Right lobe of liver (tissue), 4 donors: ENCODE results near the gene POU2F1.

Source experiments
- CTCF ChIP-seq, 4 donors: fragments of 200-600 bp in 3 of 4; fragments of 450-650 bp in 1 of 4; IDR thresholded peaks; one replicate each; pipeline versions ENCODE4 v1.5.1 to v1.8.0; 2016 to 2022; ENCODE audit warnings: antibody characterized with exemption in 4 of 4, mild to moderate bottlenecking in 2 of 4
- POLR2A ChIP-seq: fragments of 450-650 bp; IDR thresholded peaks from one replicate; pipeline ENCODE4 v1.6.1; 2017; ENCODE audit warnings: antibody characterized with exemption, mild to moderate bottlenecking
- donor health status: DM: no; HTN: no; CAD: no.
- donor health status: DM: no; HTN: no; CAD: no.
- donor health status: DM: no; HTN: yes; CAD: no.

- TF ChIP-seq CTCF (IDR thresholded peaks at IDR 0.05) (no peak), POLR2A (no peak)
Measured at GRCh38 chr1:167322483-167322882, 101.8 kb downstream of the POU2F1 start.
